Erythroblast (primary cell): ENCODE measurements around the gene ERBB4.
"Not testable (repeated sequence)": the region's sequence is repeated elsewhere in the genome, so short reads cannot be mapped to it uniquely, and the experiment has no call there.

Experiments used
- DNase-seq, 2 experiments: peaks; one replicate each; lab custom pipeline; 2025; lab: John Stamatoyannopoulos, UW
- GATA1 ChIP-seq: IDR thresholded peaks from 2 replicates; pipeline ENCODE4 v1.6.1; 2011; ENCODE audit warnings: low read depth, mild to moderate bottlenecking, control low read depth, low read length, moderate library complexity
- POLR2A ChIP-seq: IDR thresholded peaks from 2 replicates; pipeline ENCODE4 v1.6.1; 2011; ENCODE audit warnings: mild to moderate bottlenecking, low read length

Gene ERBB4

DNA sequence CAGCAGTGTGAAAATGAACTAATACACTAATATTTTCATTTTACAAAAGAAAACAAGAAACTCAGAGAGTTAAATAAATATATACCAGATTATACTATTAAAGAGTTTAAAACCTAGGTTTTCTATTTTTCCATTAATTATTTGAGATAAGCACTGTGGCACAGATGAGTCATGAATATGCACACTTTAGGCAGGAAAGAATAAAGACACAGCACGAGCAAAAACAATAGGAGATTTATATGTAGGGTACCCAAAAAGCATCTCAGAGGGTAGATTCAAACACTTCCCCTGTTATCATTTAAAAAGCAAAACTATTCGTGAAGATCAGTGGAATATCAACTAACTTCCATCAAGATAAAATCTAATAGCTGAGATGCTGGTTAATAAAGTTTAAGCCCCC lies 430.6 kb downstream of the ERBB4 start:
- DNase-seq: no peak
- TF ChIP-seq POLR2A (no peak), GATA1 (no peak)

DNA sequence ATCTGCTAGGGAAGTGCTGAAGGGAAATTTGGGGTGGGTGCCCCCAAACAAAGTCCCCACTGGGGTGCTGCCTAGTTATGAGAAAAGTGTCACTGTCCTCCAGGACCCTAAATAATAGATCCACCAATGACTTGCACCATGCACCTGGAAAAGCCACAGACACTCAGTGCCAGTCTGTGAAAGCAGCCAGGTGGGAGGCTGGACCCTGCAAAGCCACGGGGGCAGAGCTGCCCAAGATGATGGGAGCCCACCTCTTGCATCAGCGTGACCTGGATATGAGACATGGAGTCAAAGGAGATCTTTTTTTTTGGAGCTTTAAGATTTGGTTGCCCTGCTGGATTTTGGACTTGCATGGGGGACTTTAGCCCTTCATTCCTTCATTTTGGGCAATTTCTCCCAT lies 431.6 kb downstream of the ERBB4 start:
- DNase-seq: no peak
- TF ChIP-seq GATA1 (no peak), POLR2A (no peak)

DNA sequence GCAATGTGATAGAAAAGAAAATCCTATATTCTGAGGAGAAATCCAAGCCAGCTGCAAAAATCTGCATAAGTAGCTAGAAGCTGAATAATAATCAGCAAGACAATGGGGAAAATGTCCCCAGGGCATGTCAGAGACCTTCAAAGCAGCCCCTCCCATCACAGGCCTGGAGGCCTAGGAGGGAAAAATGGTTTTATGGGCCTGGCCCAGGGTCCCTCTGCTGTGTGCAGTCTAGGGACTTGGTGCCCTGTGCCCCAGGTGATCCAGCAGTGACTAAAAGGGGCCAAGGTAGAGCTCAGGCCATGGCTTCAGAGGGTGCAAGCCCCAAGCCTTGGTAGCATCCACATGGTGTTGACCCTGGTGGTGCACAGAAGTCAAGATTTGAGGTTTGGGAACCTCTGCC lies 432.1 kb downstream of the ERBB4 start:
- not testable (repeated sequence) for DNase-seq

- no peak for DNase-seq
Measured at GRCh38 chr2:212099658-212100057, 438.9 kb downstream of the ERBB4 start.

GRCh38 chr2:212098966-212099365 lies 439.6 kb downstream of the ERBB4 start:
- DNase-seq: no peak
- TF ChIP-seq GATA1 (no peak), POLR2A (no peak)

More at GRCh38 chr2:212099658-212100057, 438.9 kb downstream of the ERBB4 start:
- TF ChIP-seq POLR2A (no peak), GATA1 (no peak)

DNA sequence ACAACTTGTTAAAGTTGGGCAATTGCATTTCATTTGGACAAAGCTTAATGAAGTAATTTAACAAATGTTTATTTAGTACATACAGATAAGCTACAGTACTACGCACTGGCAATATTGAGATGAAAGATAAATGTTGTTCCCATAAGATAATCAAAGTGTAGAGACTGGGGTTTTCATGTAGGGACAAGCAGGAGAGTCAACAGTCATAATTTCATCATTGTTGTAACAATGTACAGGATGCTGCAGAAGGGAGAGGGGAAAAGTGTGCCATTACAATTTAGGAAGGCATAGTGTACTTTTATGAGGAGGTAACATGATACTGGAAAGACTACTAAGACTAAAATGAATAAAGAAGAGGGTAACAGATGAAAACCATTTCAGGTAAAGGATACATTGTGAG lies 441.6 kb downstream of the ERBB4 start:
- TF ChIP-seq POLR2A (no peak), GATA1 (no peak)
- no peak for DNase-seq

- DNase-seq: no peak
- TF ChIP-seq GATA1: no peak
- no peak for TF ChIP-seq POLR2A
Measured at GRCh38 chr2:212089873-212090272, 448.7 kb downstream of the ERBB4 start.

DNA sequence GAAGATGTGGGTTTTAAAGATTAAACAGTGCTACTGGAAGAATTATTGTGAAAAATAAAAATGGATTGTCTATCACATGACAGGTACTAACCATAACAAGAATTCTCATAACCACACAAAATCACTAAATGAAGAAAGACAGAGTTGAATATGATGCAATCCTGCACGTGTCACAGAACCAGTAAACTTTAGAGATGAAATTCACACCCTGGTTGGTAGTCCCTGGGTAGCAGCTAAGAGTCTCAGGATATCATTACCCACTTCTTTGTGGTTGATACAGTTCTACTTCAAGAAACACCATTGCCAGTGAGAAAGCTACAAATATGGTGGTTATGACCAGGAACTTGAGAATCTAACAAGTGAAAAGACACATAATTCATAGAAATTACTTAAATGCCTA lies 450.2 kb downstream of the ERBB4 start:
- TF ChIP-seq GATA1: no peak
- TF ChIP-seq POLR2A: no peak
- no peak for DNase-seq

- TF ChIP-seq GATA1 (no peak), POLR2A (no peak)
- no peak for DNase-seq
Measured at GRCh38 chr2:212083492-212083891, 455.1 kb downstream of the ERBB4 start.

DNA sequence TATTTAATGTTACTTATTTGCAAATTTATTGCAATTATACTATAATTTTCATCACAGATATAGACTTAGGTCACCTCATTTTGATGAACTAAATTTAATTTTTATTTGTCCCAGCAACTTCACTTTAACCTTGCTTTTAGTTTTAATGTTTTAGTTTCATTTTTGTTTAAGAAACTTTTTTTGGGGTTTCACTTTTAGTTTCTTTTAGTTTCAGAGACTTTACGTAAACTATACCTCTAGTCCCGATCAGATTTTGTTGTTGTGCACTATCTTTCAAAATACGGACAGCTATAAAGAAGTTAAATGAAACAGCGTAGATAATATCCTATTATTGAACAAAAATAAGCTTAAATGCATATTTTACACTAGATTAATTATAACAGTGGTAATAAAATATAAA lies 460.5 kb downstream of the ERBB4 start:
- DNase-seq: no peak
- TF ChIP-seq GATA1 (no peak), POLR2A (no peak)

GRCh38 chr2:212076456-212076855 lies 462.1 kb downstream of the ERBB4 start:
- DNase-seq: no peak
- TF ChIP-seq GATA1 (no peak), POLR2A (no peak)

DNA sequence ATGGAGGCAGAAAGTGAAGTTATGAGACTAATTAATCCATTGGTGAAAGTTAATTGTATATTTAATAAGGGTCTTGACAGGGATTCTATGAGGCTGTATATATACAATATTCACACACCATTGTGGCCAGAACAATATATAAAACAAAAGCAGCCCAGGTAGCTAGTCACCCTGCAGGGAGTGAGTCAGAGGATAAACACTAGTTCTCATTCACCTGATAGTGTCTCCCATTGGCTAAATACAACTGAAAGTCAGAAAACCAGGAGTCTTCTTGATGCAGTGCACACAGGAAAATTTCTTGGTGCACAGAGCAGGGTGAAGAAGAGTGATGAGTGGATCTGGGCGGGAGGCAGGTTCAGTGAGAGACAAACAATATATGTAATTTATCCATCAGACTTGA lies 465.2 kb downstream of the ERBB4 start:
- no peak for DNase-seq
- TF ChIP-seq POLR2A (no peak), GATA1 (no peak)

- TF ChIP-seq GATA1 (no peak), POLR2A (no peak)
- no peak for DNase-seq
Measured at GRCh38 chr2:212066546-212066945, 472.1 kb downstream of the ERBB4 start.

- no peak for DNase-seq
- no peak for TF ChIP-seq GATA1
- no peak for TF ChIP-seq POLR2A
Measured at GRCh38 chr2:212064318-212064717, 474.3 kb downstream of the ERBB4 start.

DNA sequence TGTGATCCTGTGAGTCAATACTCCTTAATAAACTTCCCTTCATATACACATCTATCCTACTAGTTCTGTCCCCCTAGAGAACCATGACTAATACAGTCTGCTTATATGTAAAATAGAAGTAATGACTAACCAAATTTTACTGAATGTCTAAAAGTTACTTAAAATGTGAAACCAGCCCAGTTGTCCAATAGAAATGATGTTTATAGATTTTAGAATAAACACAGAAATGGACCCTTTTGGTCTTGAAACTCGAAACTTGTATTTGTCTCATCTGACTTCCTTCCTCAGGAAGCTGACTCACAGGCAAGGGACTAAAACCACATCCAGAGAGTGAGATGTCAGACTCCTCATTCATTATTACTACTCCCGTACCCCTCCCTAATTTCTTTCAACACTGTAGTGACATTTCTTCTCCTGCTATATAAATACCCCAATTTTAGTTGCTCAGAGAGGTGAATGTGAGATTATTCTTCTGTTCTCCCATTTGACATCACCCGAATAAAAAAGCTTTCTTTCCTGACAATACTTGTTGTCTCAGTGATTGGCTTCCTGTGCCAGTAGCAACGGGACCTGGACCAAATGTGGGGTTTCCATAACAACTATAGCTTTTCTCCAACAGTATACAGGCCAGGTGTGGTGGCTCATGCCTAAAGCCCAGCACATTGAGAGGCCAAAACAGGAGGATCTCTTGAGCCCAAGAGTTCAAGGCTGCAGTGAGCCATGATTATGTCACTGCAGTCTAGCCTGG lies 486.0 kb downstream of the ERBB4 start:
- no peak for TF ChIP-seq GATA1
- no peak for DNase-seq
